HG02852 (cell line): ENCODE measurements around the gene PSME3IP1.
A peak's percentile ranks its signal among the peaks of the same experiment; 100 is the strongest.
"Not testable (repeated sequence)": the region's sequence is repeated elsewhere in the genome, so short reads cannot be mapped to it uniquely, and the experiment has no call there.

Experiments used
- ATAC-seq: cut with Tn5 transposase; IDR thresholded peaks from one replicate; pipeline ENCODE4 v1.9.1; 2021; ENCODE audit warnings: mild to moderate bottlenecking, moderate library complexity; ENCODE audit not compliant: unreplicated experiment

The PSME3IP1 gene

DNA sequence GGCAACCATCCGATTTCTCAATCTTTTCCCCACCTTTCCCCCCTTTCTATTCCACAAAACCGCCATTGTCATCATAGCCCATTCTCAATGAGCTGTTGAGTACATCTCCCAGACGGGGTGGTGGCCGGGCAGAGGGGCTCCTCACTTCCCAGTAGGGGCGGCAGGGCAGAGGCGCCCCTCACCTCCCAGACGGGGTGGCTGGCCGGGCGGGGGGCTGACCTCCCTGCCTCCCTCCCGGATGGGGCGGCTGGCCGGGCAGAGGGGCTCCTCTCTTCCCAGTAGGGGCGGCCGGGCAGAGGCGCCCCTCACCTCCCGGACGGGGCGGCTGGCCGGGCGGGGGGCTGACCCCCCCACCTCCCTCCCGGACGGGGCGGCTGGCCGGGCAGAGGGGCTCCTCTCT, 14.5 kb upstream of the PSME3IP1 start:
- ATAC-seq, result not testable (repeated sequence)

GRCh38 chr16:57196753-57197152, 10.9 kb upstream of the PSME3IP1 start:
- no peak for ATAC-seq

DNA sequence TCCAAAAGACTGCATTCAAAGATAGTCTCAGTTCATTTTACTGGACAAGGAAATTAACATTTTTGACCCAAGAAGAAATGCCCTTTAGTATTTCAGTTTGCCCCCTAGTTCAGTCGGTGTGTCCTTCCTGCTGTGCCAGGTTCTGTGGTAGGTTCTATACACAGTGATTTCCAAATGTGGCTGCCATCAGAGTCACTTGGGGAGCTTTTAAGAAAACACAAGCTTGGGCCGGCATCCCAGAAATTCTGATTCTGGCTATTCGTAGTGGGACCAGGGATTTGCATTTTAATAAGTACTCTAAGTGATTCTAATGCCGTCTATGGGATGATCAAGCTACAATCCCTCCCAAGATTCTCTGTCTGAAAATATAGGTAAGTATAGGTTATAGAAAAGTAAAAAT, 10.4 kb upstream of the PSME3IP1 start:
- ATAC-seq, result no peak

DNA sequence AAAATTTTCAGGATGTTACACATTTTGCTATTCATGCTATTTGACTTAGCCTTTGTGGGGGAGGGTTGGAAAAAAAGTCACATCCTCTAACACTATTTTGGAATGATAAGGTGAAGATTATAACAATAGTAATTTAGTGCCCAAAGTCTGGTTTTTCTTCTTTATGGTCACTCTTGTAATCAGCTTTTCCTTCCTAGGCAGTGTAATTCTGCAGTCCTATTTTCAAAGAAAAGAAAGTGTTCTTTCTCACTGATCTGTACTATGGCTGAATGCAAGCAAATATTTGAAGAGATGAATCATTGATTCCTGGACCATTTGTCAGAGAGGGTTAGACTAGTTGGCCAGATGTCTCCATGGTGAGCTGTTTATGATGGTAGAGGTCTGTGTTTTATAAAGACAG, 8.7 kb upstream of the PSME3IP1 start:
- no peak for ATAC-seq

DNA sequence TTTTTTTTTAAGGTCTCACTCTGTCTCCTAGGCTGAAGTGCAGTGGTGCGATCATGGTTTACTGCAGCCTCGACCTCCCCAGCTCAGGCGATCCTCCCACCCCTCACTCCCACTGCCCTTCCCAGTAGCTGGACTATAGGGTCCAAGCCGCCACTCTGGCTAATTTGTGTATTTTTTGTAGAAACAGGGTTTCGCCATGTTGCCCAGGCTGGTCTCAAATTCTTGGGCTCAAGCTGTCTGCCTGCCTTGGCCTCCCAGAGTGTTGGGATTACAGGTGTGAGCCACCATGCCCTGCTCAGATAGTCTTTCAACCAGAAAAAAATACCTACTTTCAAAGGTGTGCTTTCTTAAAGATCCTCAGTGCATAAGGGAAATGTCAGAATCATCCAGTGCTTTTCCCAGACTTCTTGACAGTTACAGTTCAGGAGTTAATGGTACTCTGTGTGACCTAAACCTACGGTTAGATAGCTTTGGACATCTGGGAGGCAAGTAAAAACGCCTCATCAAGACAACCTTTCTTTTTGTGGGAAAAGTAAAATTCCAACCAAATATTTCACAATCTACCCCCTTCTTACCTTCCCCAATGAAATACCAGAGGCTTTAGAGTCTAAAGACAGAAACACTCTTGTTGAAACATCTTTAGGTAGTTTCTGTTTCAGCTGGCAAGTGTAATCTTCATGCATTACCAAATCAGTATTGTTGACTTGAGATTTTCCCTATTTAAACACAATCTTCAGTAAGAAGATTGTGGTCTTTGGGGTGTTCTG, 7.1 kb upstream of the PSME3IP1 start:
- ATAC-seq, result no peak

DNA sequence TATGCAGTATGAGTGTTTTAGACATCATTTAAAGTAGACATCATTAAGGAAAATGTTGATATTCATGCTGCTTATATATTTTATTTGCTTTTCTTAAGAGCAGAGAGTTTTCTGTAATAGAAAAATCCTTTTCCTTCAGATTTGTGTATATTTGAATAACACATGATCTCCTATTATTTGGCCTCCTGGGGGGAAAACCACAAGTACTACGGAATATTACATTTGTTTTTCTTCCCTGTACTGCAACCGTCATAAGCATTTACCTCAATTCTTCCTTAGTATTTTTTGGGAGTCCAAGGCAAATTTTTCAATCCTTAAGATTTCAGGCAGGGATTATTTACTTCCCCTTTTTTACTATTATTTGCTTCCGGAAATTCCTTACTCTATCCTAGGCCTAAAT, 6.3 kb upstream of the PSME3IP1 start:
- ATAC-seq, result no peak

GRCh38 chr16:57191056-57191571, 5.3 kb upstream of the PSME3IP1 start:
- ATAC-seq, result no peak

GRCh38 chr16:57190136-57190535, 4.3 kb upstream of the PSME3IP1 start:
- no peak for ATAC-seq

GRCh38 chr16:57189527-57189926, 3.7 kb upstream of the PSME3IP1 start:
- not testable (repeated sequence) for ATAC-seq

GRCh38 chr16:57188711-57189002, 2.8 kb upstream of the PSME3IP1 start:
- ATAC-seq, result no peak

DNA sequence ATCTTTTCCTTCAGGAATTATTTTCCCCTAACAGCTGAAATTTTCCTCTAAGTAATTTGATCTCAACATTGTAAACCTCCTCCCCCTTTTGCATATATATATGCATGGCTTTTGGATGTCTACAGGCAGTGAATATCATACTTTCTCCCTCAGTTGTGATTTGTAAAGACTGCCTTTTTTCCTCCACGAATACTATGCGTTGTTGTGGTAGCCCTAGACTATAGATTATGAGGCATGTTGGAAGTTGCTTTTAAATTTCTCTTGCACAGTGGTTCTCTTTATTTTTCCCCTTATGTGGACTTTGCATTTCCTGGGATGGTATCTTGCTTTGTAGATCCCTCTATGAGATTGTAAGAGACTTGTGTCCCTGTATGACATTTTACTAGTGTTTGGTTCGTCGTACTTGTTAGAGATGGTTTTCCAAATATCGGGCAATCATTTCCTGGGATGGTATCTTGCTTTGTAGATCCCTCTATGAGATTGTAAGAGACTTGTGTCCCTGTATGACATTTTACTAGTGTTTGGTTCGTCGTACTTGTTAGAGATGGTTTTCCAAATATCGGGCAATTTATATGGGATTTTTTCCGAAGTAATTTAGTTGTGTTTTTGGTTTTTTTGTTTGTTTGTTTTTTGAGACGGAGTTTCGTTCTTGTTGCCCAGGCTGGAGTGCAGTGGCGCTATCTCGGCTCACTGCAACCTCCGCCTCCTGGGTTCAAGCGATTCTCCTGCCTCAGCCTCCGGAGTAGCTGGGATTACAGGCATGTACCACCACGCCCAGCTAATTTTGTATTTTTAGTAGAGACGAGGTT, 2.3 kb upstream of the PSME3IP1 start:
- not testable (repeated sequence) for ATAC-seq

GRCh38 chr16:57186872-57187854, 1.3 kb upstream of the PSME3IP1 start:
- ATAC-seq, result no peak

- peak; percentile 32 for ATAC-seq
Observed at GRCh38 chr16:57185446-57185944, 344 bp downstream of the PSME3IP1 start.

- ATAC-seq, result no peak
Observed at GRCh38 chr16:57184887-57185445, 873 bp downstream of the PSME3IP1 start.

- ATAC-seq, result no peak
Observed at GRCh38 chr16:57184113-57184512, 1.7 kb downstream of the PSME3IP1 start.

DNA sequence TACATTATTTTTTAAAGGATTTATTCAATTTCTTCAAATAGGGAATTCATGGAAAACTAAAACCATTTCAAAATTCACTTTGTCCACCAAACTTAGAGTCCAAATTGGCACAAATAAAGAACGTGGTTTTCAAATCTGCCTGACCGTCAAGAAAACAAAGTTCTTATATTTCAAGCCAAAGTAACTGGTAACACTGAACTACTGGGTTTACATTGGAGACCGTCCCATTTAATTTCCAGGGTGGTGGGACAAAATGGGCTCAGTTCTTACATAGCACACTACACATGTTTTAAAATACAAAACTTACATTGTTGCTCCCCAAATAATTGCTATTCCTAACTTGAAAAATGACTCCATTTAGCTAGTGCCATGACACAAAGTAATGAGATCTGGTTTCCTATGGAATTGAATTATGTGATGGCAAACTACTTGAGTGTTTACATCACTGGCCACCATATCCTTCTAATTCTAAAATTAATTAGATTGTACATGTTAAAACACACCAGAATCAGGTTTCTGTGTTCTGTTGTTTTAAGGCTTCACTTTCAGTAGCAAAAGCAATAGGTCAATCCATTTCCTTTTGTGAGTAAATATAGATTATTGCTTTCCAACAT, 6.5 kb downstream of the PSME3IP1 start:
- ATAC-seq, result no peak

DNA sequence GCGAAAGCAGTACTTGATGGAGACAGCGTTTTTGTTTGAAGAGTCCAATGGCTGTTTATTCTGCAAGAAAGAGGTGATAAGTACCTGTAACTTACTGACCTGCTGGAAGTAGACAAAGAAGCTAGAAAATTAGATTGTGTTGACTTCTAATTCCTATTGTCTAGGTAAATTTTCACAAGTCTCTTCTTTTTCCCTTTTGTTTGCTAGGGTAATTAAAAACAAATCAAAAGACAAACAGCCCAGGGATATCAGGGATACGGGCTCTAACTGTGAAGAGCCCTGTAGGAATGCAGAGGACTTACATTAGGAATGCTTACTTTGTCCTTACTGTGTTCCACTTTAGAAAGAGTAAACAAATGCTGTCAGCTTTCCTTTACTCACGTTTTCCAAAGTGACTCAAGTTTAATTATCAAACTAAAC, 7.0 kb downstream of the PSME3IP1 start:
- ATAC-seq, result no peak

DNA sequence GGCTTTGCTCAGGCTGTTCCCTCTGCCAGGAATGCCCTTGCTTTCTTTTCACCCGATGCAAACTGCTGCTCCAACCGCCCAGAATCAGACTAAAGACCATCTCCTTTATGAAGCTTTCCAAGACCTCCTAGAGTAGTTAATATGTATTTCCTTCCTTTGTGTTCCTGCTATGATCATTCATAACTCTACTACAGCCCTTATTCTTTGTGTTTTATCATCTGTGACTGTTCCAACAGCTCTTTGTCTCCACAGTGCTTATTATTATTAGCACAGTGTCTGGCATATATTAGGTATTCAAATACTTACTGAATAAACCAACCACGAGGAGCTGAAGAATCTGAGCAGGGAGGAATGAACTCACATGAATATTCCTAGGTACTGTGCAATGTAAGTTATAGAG, 7.6 kb downstream of the PSME3IP1 start:
- no peak for ATAC-seq

GRCh38 chr16:57175896-57176295, 9.9 kb downstream of the PSME3IP1 start:
- no peak for ATAC-seq

GRCh38 chr16:57172721-57173290, 13.0 kb downstream of the PSME3IP1 start:
- no peak for ATAC-seq
